ENCODE results near the gene PCP4L1.

Gene PCP4L1

DNA sequence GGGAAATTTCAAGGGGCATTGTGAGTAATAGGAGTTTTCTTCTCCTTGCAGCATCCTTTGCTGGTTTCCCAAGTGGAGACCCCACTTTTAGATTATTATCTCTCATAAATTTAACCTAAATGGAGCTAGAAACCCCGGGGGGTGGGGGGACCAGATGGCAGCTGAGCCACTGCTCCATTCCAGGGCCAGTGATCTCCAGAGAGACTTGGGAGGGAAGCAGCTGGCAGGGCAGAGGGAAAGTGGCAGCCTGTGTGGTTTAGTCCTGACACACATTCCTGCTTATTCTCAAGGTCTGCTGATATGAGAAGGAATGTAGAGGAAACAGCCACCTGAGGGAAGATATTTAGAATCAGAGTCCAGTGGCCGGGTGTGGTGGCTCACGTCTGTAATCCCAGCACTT, 16.3 kb downstream of the PCP4L1 start:
- H3K4me1 ChIP-seq (ENCODE audit: control insufficient read depth, insufficient read depth, low read length): no peaks in the 10 kb centered on the region
- no peak overlapping the region for H3K4me3 ChIP-seq (ENCODE audit: low read length)
- H3K27me3 ChIP-seq (replicated peaks; ENCODE audit: control insufficient read depth, insufficient read depth, low read length): peaks cover 40% of the 10 kb centered on the region
- DNase-seq (ENCODE audit: low read depth): no peak
- no peaks in the 10 kb centered on the region for H3K36me3 ChIP-seq (ENCODE audit: control insufficient read depth, insufficient read depth, low read length, severe bottlenecking)
- no peaks in the 10 kb centered on the region for H3K9me3 ChIP-seq (ENCODE audit: control insufficient read depth, low read length)
- H3K9ac ChIP-seq (ENCODE audit: low read length): no peak overlapping the region

DNA sequence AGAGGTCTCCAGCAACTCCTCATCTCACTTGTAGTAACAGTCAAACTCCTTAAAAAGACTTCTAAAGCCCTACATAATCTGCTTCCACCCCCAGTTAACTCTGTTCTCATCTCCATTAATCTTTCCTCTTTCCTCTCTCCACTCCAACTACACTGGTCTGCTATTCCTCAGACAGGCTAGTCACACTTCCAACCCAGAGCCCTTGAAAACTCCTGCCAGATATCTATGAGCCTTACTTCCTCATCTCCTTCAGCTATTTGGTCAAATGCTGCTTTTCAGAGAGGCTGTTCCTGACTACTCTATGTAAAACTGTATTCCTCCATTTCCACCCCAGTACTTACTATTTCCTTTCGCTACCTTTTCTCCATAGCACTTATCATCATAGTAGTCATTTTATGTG, 24.4 kb downstream of the PCP4L1 start:
- Histone ChIP-seq H3K9me3 (ENCODE audit: control insufficient read depth, low read length) (no peaks in the 10 kb centered on the region), H3K4me1 (ENCODE audit: control insufficient read depth, insufficient read depth, low read length) (no peaks in the 10 kb centered on the region), H3K4me3 (ENCODE audit: low read length) (no peak overlapping the region), H3K27me3 (replicated peaks; ENCODE audit: control insufficient read depth, insufficient read depth, low read length) (peaks cover 25% of the 10 kb centered on the region), H3K36me3 (ENCODE audit: control insufficient read depth, insufficient read depth, low read length, severe bottlenecking) (no peaks in the 10 kb centered on the region), H3K9ac (ENCODE audit: low read length) (no peak overlapping the region)
- no peak for DNase-seq (ENCODE audit: low read depth)

GRCh38 chr1:161285113-161285512, 26.6 kb downstream of the PCP4L1 start:
- Histone ChIP-seq H3K9me3 (ENCODE audit: control insufficient read depth, low read length) (no peaks in the 10 kb centered on the region), H3K4me3 (ENCODE audit: low read length) (no peak overlapping the region), H3K36me3 (ENCODE audit: control insufficient read depth, insufficient read depth, low read length, severe bottlenecking) (no peaks in the 10 kb centered on the region), H3K9ac (ENCODE audit: low read length) (no peak overlapping the region), H3K27me3 (replicated peaks; ENCODE audit: control insufficient read depth, insufficient read depth, low read length) (peaks cover 19% of the 10 kb centered on the region), H3K4me1 (ENCODE audit: control insufficient read depth, insufficient read depth, low read length) (no peaks in the 10 kb centered on the region)
- no peak for DNase-seq (ENCODE audit: low read depth)

DNA sequence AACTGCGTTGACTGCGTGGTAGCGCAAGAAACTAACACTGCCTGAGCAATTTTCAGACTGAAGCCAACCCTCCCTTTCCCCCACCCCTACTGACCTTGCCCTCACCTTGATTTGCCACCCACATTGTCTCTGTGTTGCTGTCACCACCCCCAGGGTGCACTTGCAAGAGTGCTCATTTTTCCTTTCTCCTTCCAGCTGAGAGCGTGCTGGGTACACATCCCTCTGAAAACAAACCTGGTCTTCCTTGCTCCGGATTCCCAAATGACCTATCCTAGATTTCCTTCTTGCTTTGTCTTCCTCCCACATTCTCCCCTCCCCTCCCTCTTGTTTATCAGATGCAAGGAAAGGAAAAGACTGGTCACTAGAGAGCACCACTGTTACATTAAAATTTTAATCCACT, 27.0 kb downstream of the PCP4L1 start:
- DNase-seq (ENCODE audit: low read depth): no peak
- H3K27me3 ChIP-seq (replicated peaks; ENCODE audit: control insufficient read depth, insufficient read depth, low read length): peaks cover 19% of the 10 kb centered on the region
- H3K9me3 ChIP-seq (ENCODE audit: control insufficient read depth, low read length): no peaks in the 10 kb centered on the region
- H3K4me3 ChIP-seq (ENCODE audit: low read length): no peak overlapping the region
- H3K9ac ChIP-seq (ENCODE audit: low read length): no peak overlapping the region
- H3K4me1 ChIP-seq (ENCODE audit: control insufficient read depth, insufficient read depth, low read length): no peaks in the 10 kb centered on the region
- no peaks in the 10 kb centered on the region for H3K36me3 ChIP-seq (ENCODE audit: control insufficient read depth, insufficient read depth, low read length, severe bottlenecking)

DNA sequence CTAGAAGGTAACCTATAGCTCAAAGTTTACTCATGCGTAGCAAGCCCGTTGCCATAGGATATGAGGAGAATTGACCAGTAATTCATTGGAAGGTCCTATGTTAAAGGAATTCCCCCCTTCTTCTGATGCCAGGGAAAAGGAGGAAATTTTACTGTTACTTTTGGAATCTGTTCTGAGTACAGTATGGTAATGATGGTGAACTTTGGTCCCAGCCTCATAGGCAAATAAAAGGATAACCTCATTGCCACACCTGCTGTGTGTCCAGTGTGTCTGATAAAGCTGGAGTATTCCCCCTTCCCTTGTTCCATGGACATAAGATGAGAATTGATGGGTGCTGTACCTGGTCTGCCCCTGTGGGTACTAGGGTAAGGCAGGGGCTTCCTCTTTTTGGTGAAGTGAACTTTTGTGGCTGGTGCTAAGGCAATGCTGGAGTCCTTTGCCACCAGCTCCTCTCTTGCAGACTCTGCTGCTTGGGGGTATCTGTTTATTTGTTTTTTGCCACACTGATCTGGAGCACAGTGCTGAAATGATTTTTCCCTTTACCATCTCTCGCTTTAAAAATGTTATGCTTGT, 29.0 kb downstream of the PCP4L1 start:
- H3K4me1 ChIP-seq (ENCODE audit: control insufficient read depth, insufficient read depth, low read length): no peaks in the 10 kb centered on the region
- no peak overlapping the region for H3K4me3 ChIP-seq (ENCODE audit: low read length)
- no peak for DNase-seq (ENCODE audit: low read depth)

DNA sequence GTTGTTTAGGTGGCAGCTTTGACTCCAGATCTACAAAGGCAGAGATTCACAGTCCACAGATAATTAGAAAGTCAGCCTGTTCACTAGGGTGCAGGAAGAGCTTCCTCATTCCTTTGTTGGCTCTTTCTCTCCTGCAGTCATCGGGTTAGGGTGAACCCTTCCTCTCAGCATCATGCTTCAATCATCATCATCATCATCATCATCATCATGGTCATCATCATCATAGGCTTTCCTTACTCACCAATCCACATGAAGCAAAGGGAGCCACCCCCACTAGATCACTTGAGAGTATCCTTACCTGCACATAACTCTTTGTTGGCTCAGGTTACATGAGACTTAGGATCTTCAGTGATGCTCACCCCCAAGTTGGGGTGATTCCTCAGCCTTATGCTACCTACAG, 32.2 kb downstream of the PCP4L1 start:
- Histone ChIP-seq H3K9me3 (ENCODE audit: control insufficient read depth, low read length) (no peaks in the 10 kb centered on the region), H3K4me1 (ENCODE audit: control insufficient read depth, insufficient read depth, low read length) (no peaks in the 10 kb centered on the region), H3K9ac (ENCODE audit: low read length) (peak overlapping the region; percentile 39), H3K36me3 (ENCODE audit: control insufficient read depth, insufficient read depth, low read length, severe bottlenecking) (no peaks in the 10 kb centered on the region), H3K4me3 (ENCODE audit: low read length) (no peak overlapping the region), H3K27me3 (replicated peaks; ENCODE audit: control insufficient read depth, insufficient read depth, low read length) (no peaks in the 10 kb centered on the region)
- no peak for DNase-seq (ENCODE audit: low read depth)

More for the DNA sequence above, 29.0 kb downstream of the PCP4L1 start:
- Histone ChIP-seq H3K36me3 (ENCODE audit: control insufficient read depth, insufficient read depth, low read length, severe bottlenecking) (no peaks in the 10 kb centered on the region), H3K27me3 (replicated peaks; ENCODE audit: control insufficient read depth, insufficient read depth, low read length) (peaks cover 19% of the 10 kb centered on the region), H3K9me3 (ENCODE audit: control insufficient read depth, low read length) (no peaks in the 10 kb centered on the region), H3K9ac (ENCODE audit: low read length) (no peak overlapping the region)

- H3K27me3 ChIP-seq (replicated peaks; ENCODE audit: control insufficient read depth, insufficient read depth, low read length): no peaks in the 10 kb centered on the region
- DNase-seq (ENCODE audit: low read depth): no peak
- H3K9ac ChIP-seq (ENCODE audit: low read length): no peak overlapping the region
- H3K4me1 ChIP-seq (ENCODE audit: control insufficient read depth, insufficient read depth, low read length): no peaks in the 10 kb centered on the region
- no peak overlapping the region for H3K4me3 ChIP-seq (ENCODE audit: low read length)
- H3K36me3 ChIP-seq (ENCODE audit: control insufficient read depth, insufficient read depth, low read length, severe bottlenecking): no peaks in the 10 kb centered on the region
- no peaks in the 10 kb centered on the region for H3K9me3 ChIP-seq (ENCODE audit: control insufficient read depth, low read length)
Measured at GRCh38 chr1:161297415-161297814, 38.9 kb downstream of the PCP4L1 start.

DNA sequence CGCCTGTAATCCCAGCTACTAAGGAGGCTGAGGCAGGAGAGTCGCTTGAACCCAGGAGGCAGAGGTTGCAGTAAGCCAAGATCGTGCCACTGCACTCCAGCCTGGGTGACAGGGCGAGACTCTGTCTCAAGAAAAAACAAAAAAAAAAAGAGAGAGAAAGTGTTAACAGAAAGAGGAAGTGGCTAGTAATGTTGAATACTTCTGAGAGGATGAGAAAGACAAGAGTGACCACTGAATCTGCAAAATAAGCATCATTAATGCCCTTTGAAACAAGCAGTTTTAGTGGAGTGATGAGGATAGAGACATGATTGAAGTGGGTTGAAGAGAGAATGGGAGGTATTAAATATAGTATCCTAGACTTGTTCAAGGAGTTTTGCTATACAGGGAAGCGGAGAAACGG, 39.6 kb downstream of the PCP4L1 start:
- Histone ChIP-seq H3K36me3 (ENCODE audit: control insufficient read depth, insufficient read depth, low read length, severe bottlenecking) (no peaks in the 10 kb centered on the region), H3K27me3 (replicated peaks; ENCODE audit: control insufficient read depth, insufficient read depth, low read length) (no peaks in the 10 kb centered on the region), H3K9me3 (ENCODE audit: control insufficient read depth, low read length) (no peaks in the 10 kb centered on the region), H3K4me1 (ENCODE audit: control insufficient read depth, insufficient read depth, low read length) (no peaks in the 10 kb centered on the region), H3K9ac (ENCODE audit: low read length) (no peak overlapping the region), H3K4me3 (ENCODE audit: low read length) (no peak overlapping the region)
- no peak for DNase-seq (ENCODE audit: low read depth)

DNA sequence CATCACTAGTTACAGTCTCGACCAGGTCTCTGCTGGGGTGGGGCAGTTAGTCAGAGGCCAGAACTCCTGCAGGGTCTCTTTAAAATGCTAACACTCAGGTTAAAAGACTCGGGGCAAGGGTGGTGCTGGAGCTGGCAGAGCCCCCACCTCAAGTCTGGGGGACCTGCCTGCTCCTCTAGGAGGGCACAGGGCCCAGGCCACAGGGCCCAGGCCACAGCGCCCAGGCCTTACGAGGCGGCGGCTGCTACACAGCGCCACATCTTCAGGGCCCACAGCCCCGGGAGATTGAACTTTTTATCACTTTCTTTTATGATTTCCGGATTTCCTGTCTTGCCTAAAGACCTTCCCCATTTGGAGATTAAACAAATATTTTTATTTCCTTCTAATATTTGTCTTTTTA, 40.8 kb downstream of the PCP4L1 start:
- H3K27me3 ChIP-seq (replicated peaks; ENCODE audit: control insufficient read depth, insufficient read depth, low read length): no peaks in the 10 kb centered on the region
- no peaks in the 10 kb centered on the region for H3K4me1 ChIP-seq (ENCODE audit: control insufficient read depth, insufficient read depth, low read length)
- H3K36me3 ChIP-seq (ENCODE audit: control insufficient read depth, insufficient read depth, low read length, severe bottlenecking): no peaks in the 10 kb centered on the region
- H3K9ac ChIP-seq (ENCODE audit: low read length): no peak overlapping the region
- no peak overlapping the region for H3K4me3 ChIP-seq (ENCODE audit: low read length)
- no peaks in the 10 kb centered on the region for H3K9me3 ChIP-seq (ENCODE audit: control insufficient read depth, low read length)
- no peak for DNase-seq (ENCODE audit: low read depth)

DNA sequence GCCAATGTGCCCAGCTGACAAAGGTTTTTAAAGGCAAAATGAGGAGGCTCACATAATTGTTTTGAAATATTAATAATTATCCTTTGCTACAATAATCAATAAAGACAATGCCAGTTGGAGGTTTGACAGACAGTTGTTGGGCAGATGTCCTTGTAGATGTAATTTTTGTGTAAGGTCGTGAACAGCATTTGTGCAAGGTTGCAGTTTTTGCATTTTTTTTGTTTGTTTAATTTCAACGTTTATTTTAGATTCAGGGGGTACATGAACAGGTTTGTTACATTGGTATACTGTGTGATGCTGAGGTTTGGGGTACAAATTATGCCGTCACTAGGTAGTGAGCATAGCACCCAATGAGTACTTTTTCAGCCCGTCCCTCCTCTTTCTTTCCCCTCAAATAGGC, 41.9 kb downstream of the PCP4L1 start:
- no peak overlapping the region for H3K9ac ChIP-seq (ENCODE audit: low read length)
- DNase-seq (ENCODE audit: low read depth): no peak
- H3K9me3 ChIP-seq (ENCODE audit: control insufficient read depth, low read length): no peaks in the 10 kb centered on the region
- H3K4me1 ChIP-seq (ENCODE audit: control insufficient read depth, insufficient read depth, low read length): no peaks in the 10 kb centered on the region
- H3K36me3 ChIP-seq (ENCODE audit: control insufficient read depth, insufficient read depth, low read length, severe bottlenecking): no peaks in the 10 kb centered on the region
- H3K4me3 ChIP-seq (ENCODE audit: low read length): no peak overlapping the region
- no peaks in the 10 kb centered on the region for H3K27me3 ChIP-seq (replicated peaks; ENCODE audit: control insufficient read depth, insufficient read depth, low read length)

DNA sequence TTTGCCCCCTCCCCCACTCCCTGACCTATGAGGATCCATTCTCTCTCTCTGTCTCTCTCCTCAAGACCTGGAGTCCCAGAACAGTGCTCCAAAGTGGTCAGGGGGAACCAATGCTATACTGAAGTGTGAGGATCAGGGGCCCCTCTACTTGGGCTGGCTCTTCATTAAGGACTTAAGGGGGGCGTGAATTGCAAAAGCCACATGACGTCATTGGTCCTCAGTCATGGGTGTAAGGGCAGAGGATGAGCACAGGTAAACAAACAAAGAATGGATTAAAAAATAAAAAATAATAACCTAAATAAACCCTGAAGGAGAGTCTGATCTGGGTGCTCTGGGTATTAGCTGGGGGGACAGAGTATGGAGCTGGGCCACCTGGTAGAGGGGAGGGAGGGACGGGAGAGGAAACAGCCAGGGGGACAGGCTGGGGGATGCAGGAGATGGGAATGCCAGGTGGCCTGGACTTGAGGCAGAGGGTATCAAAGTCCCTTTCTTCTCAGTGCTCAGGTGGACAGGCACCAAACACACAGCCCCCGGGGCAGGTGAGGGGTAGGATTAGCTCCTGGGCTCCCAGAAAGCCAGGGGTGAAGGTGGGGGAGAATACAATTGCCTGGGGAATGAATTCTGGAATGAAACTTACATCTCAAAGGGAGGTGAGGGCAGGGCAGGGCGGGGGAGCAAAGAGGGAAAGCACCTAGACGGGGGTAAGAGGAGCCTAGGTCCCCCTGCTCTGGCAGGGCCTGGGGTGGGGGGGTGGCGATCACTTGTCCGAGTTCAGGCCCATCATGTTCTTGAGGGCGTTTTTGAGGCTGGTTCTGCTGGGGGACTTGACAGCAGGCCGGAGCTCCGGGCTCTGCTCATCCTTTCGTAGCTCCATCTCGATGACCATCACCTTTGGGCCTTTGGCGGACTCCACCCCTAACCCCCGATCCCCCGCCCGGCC, 46.7 kb downstream of the PCP4L1 start:
- peak overlapping the region; percentile 80 for H3K4me3 ChIP-seq (ENCODE audit: low read length)
- no peaks in the 10 kb centered on the region for H3K36me3 ChIP-seq (ENCODE audit: control insufficient read depth, insufficient read depth, low read length, severe bottlenecking)
- H3K27me3 ChIP-seq (replicated peaks; ENCODE audit: control insufficient read depth, insufficient read depth, low read length): no peaks in the 10 kb centered on the region
- no peak for DNase-seq (ENCODE audit: low read depth)
- peaks cover 26% of the 10 kb centered on the region for H3K4me1 ChIP-seq (ENCODE audit: control insufficient read depth, insufficient read depth, low read length)
- no peaks in the 10 kb centered on the region for H3K9me3 ChIP-seq (ENCODE audit: control insufficient read depth, low read length)
- no peak overlapping the region for H3K9ac ChIP-seq (ENCODE audit: low read length)
